ENCODE data around the gene FOXK2. TPM values are rescaled to one million over a fixed set of nuclear protein-coding genes. Genes with fewer than 3 reads are reported as not detected.

Gene FOXK2
- total RNA-seq, 2 donors from 2014 or later: 27.8 to 40.3 TPM

DNA sequence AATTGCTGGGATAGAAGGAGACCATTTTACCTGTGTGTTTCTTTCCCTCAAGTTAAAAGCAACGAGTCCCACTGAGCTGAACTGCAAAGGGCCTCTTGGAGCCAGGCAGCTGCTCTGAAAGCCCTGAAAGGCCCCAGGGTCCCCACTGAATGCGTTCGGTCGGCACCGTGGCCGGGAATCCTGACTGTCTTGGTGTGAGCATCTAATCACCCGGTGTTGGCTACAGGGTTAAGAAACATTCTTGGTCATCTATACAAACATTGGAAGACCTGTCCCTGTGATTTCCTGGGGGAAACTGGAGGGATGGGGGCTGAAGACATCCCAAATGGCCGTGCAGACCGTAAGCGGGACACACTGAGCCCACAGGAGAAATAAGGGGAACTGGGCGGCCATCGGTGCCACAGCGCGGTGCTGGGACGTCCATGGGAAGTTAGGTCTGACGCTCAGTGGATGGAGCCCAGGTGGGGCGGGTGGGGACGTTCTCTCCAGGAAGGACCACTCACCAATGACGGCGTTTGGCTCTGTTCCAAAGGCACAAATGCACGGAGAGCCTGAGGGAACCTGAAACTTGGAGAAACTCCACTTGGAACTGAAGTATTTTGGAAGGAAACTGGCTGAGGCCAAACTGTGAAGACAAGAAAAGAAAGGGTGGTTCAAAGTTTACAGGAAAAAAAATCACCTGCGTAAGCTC is 96.6 kb downstream of the FOXK2 start:
- Histone ChIP-seq H3K4me1 (peaks cover 0 to 7% of the 10 kb centered on the region in 2 donors), H3K36me3 (peaks cover 63% of the 10 kb centered on the region), H3K4me3 (no peak overlapping the region), H3K27ac (no peak overlapping the region), H3K9me3 (no peaks in the 10 kb centered on the region), H3K27me3 (no peaks in the 10 kb centered on the region)
- no peak for DNase-seq (ENCODE audit: low spot score)
- TF ChIP-seq, protein P1, sequence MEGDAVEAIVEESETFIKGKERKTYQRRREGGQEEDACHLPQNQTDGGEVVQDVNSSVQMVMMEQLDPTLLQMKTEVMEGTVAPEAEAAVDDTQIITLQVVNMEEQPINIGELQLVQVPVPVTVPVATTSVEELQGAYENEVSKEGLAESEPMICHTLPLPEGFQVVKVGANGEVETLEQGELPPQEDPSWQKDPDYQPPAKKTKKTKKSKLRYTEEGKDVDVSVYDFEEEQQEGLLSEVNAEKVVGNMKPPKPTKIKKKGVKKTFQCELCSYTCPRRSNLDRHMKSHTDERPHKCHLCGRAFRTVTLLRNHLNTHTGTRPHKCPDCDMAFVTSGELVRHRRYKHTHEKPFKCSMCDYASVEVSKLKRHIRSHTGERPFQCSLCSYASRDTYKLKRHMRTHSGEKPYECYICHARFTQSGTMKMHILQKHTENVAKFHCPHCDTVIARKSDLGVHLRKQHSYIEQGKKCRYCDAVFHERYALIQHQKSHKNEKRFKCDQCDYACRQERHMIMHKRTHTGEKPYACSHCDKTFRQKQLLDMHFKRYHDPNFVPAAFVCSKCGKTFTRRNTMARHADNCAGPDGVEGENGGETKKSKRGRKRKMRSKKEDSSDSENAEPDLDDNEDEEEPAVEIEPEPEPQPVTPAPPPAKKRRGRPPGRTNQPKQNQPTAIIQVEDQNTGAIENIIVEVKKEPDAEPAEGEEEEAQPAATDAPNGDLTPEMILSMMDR (IDR thresholded peaks at IDR 0.05): no peak

DNA sequence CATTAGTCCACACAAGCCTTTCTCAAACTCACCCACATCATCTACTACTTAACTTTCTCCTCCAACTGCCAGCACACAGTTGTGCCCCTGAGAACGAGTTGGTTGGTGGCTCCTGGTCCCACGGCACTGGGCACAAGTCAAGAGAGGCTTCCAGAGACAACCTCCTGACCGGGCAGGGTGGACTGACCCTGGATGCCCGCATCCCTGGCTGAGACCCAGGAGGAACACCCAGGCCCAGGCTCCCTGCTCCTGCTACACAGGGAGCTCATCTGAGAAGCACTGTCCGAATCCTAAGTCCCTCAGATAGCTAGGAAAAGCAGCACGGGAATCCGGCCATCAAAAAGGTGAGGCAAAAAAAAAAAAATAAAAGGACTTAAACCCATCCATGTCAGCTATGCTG is 99.7 kb downstream of the FOXK2 start:
- TF ChIP-seq, protein P1 (IDR thresholded peaks at IDR 0.05): no peak
- Histone ChIP-seq H3K27ac (no peak overlapping the region), H3K4me1 (no peaks in the 10 kb centered on the region), H3K36me3 (peaks cover 79% of the 10 kb centered on the region), H3K9me3 (no peaks in the 10 kb centered on the region), H3K27me3 (no peaks in the 10 kb centered on the region), H3K4me3 (no peak overlapping the region)
- DNase-seq (ENCODE audit: low spot score): no peak

DNA sequence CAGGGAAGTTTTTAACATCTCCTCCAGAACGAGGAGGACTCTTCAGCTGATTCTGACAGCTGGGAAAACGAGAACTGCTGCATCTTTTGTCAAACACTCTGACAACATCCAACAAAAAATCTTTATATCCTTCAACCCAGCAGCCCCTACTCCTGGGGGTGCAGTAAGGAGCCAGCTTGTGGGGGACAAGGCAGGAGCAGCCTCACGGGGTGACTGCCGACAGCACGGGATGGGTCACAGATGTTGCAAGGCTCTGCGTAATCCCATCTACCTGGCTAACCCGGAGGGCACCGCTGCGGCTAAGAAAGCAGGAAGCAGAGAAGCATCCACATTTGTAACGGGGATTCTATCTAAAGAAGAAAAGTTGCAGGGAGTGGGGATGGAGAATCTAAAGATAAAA is 100.1 kb downstream of the FOXK2 start:
- no peak overlapping the region for H3K27ac ChIP-seq
- H3K4me1 ChIP-seq: no peaks in the 10 kb centered on the region
- H3K9me3 ChIP-seq: no peaks in the 10 kb centered on the region
- TF ChIP-seq, protein P1 (IDR thresholded peaks at IDR 0.05): no peak
- no peak overlapping the region for H3K4me3 ChIP-seq
- H3K36me3 ChIP-seq: peaks cover 83% of the 10 kb centered on the region
- H3K27me3 ChIP-seq: no peaks in the 10 kb centered on the region
- DNase-seq (ENCODE audit: low spot score): no peak

DNA sequence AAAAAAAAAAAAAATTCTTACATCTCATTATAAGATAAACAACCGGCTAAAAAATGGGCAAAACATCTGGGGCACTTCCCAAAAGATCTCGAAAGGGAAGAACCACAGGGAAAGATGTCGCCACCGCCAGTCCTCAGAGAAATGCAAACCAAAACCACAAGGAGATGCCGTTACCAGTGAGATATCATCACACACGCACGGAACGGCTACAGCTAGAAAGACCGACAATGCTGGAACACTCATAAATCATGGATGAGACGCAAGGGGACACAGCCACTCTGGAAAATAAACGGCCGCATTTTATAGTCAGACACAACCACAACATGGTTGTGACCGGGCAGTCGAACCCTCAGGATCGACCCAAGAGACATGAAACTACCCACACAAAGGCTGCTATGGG is 104.2 kb downstream of the FOXK2 start:
- no peak overlapping the region for H3K4me3 ChIP-seq
- H3K36me3 ChIP-seq: peaks cover 67% of the 10 kb centered on the region
- no peak for DNase-seq (ENCODE audit: low spot score)
- TF ChIP-seq, protein P1 (IDR thresholded peaks at IDR 0.05): no peak
- no peaks in the 10 kb centered on the region for H3K27me3 ChIP-seq
- no peaks in the 10 kb centered on the region for H3K9me3 ChIP-seq
- H3K4me1 ChIP-seq: no peaks in the 10 kb centered on the region
- no peak overlapping the region for H3K27ac ChIP-seq

DNA sequence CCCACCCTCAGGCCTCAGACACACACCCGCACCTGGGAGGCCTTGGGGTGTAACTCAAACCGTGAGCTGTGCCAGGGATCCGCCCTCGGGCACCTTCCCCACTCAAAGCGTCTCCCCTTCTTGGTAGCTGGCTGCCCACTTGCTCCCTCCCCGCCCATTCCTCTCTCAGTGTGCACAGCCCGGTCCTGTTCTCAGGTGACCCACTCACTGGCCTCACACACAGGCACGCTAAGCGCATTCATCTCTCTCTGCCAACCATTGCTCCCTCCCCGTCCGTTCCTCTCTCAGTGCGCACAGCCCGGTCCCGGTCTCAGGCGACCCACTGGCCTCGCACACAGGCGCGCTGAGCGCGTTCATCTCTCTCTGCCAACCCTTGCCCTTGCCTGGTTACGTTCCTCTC is 107.9 kb downstream of the FOXK2 start:
- Histone ChIP-seq H3K27ac (no peak overlapping the region), H3K9me3 (no peaks in the 10 kb centered on the region), H3K4me1 (no peaks in the 10 kb centered on the region), H3K27me3 (no peaks in the 10 kb centered on the region), H3K36me3 (peaks cover 36% of the 10 kb centered on the region), H3K4me3 (no peak overlapping the region)
- TF ChIP-seq, protein P1 (IDR thresholded peaks at IDR 0.05): no peak
- no peak for DNase-seq (ENCODE audit: low spot score)

DNA sequence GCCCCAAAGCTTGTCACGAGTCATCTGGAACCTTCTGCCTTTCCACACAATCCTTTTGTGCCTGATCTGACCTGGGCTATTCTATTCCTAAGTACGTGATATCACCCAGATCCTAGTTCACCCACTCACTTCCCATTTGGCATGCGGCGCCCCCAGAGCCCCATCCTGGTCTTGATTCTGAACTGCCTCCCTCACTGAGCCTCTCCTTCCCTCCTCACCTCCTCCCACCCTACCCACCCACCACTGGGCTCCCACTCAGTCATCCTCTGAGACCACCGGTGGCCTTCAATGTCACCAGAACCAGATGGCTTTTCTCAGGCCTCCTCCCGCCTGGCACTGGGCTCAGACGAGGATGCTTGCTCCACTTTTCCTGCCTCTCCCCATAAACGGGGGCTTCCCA is 110.2 kb downstream of the FOXK2 start:
- Histone ChIP-seq H3K9me3 (no peaks in the 10 kb centered on the region), H3K27me3 (no peaks in the 10 kb centered on the region), H3K27ac (no peak overlapping the region), H3K4me1 (no peaks in the 10 kb centered on the region), H3K36me3 (peaks cover 43% of the 10 kb centered on the region), H3K4me3 (no peak overlapping the region)
- TF ChIP-seq, protein P1 (IDR thresholded peaks at IDR 0.05): no peak
- no peak for DNase-seq (ENCODE audit: low spot score)
